Natural killer cell (primary cell): Measurements from ENCODE around the gene PREX1. TPM values are rescaled to one million over a fixed set of nuclear protein-coding genes. Genes with fewer than 3 reads are reported as not detected.

Source experiments
- ATAC-seq, 3 donors: fragments of 150-1000 bp in 2 of 3; fragments of 200-7000 bp in 1 of 3; cut with Tn5 transposase; 1 replicate in 1 of 3; 2 replicates in 2 of 3; pipeline ENCODE4 v1.10.0; 2021; ENCODE audit warnings: mild to moderate bottlenecking in 2 of 3, moderate library complexity in 2 of 3
- DNase-seq, 2 donors: peaks; one replicate each; pipeline versions ENCODE4 v3.0.0 to v3.0.0-alpha.2; 2013 to 2021; ENCODE audit warnings: mixed read lengths in 1 of 2
- H3K27ac ChIP-seq: one replicate; pipeline ENCODE4 v1.5.1; 2013; ENCODE audit warnings: mild to moderate bottlenecking, low read length
- H3K27me3 ChIP-seq: one replicate; pipeline ENCODE4 v1.6.1; 2013; ENCODE audit warnings: low read length; ENCODE audit not compliant: control insufficient read depth, insufficient read depth
- H3K36me3 ChIP-seq: one replicate; pipeline ENCODE4 v1.6.1; 2013; ENCODE audit warnings: low read length; ENCODE audit not compliant: control insufficient read depth, insufficient read depth
- H3K4me1 ChIP-seq: one replicate; pipeline ENCODE4 v1.6.1; 2013; ENCODE audit warnings: low read length; ENCODE audit not compliant: control insufficient read depth, insufficient read depth
- H3K4me3 ChIP-seq: one replicate; pipeline ENCODE4 v1.5.1; 2013; ENCODE audit warnings: low read length
- H3K9me3 ChIP-seq: one replicate; pipeline ENCODE4 v1.6.1; 2013; ENCODE audit warnings: low read length; ENCODE audit not compliant: control insufficient read depth, insufficient read depth
- H3K27ac Mint-ChIP-seq, 2 donors: one replicate each; pipeline ENCODE4 v1.8.0; 2022; ENCODE audit warnings: mild to moderate bottlenecking in 2 of 2, mixed read lengths in 2 of 2, moderate library complexity in 1 of 2
- H3K27me3 Mint-ChIP-seq, 2 donors: one replicate each; pipeline ENCODE4 v1.8.0; 2022; ENCODE audit warnings: low read depth in 2 of 2, mixed read lengths in 2 of 2
- H3K36me3 Mint-ChIP-seq: one replicate; pipeline ENCODE4 v1.8.0; 2022; ENCODE audit warnings: mixed read lengths
- H3K4me1 Mint-ChIP-seq, 2 donors: one replicate each; pipeline ENCODE4 v1.8.0; 2022; ENCODE audit warnings: mixed read lengths in 2 of 2
- H3K4me3 Mint-ChIP-seq: one replicate; pipeline ENCODE4 v1.8.0; 2022; ENCODE audit warnings: mild to moderate bottlenecking, moderate library complexity, mixed read lengths
- H3K9me3 Mint-ChIP-seq, 2 donors: one replicate each; pipeline ENCODE4 v1.8.0; 2022; ENCODE audit warnings: mixed read lengths in 2 of 2
- CTCF ChIP-seq: fragments of 200-600 bp; IDR thresholded peaks from one replicate; pipeline ENCODE4 v1.8.0; 2022; ENCODE audit warnings: antibody characterized with exemption
- WGBS: methylation state at CpG from one replicate; pipeline ENCODE4 v1.1.7; 2013; ENCODE audit warnings: missing lambda C conversion rate; ENCODE audit not compliant: insufficient coverage; 5-methylcytosine and 5-hydroxymethylcytosine counted together
- intact Hi-C: fragments of 100-400 bp; cut with micrococcal nuclease; formaldehyde crosslinking; loops from one replicate; pipeline ENCODE4 v1.14.2; 2022
- total RNA-seq, 4 donors: library from RNA; stranded (reverse); fragments of 120-200 nt in 1 of 4; gene quantifications; one replicate each; pipeline versions ENCODE4 v1.2.3 to v1.2.4, GENCODE V29; 2013 to 2022

Gene PREX1
- total RNA-seq, 3 donors from 2014 or later (not counting 1 experiment from before 2014, with no cell fraction given), result 382 to 392 (median 389) TPM

GRCh38 chr20:48578397-48579098 is 249.3 kb downstream of the PREX1 start:
- no peak for DNase-seq

GRCh38 chr20:48577557-48577956 is 250.2 kb downstream of the PREX1 start:
- no peak overlapping the region for H3K27ac Mint-ChIP-seq

More at GRCh38 chr20:48578397-48579098, 249.3 kb downstream of the PREX1 start:
- Histone ChIP-seq H3K4me3 (no peak overlapping the region), H3K27me3 (no peaks in the 10 kb centered on the region), H3K36me3 (no peaks in the 10 kb centered on the region), H3K27ac (no peak overlapping the region), H3K9me3 (no peaks in the 10 kb centered on the region), H3K4me1 (no peaks in the 10 kb centered on the region)
- TF ChIP-seq CTCF, result no peak
- no peak for ATAC-seq
- no peak overlapping the region for H3K4me3 Mint-ChIP-seq
- 85% methylated on average over 11 of the region's 11 CpGs for WGBS
- no peaks in the 10 kb centered on the region for H3K36me3 Mint-ChIP-seq
- peaks cover 11 to 16% of the 10 kb centered on the region in 2 donors for H3K27me3 Mint-ChIP-seq
- H3K4me1 Mint-ChIP-seq, result peaks cover 0 to 5% of the 10 kb centered on the region in 2 donors
- intact Hi-C loops, result no loop called here
- no peaks in the 10 kb centered on the region for H3K9me3 Mint-ChIP-seq
- no peak overlapping the region for H3K27ac Mint-ChIP-seq

GRCh38 chr20:48574383-48574782 is 253.4 kb downstream of the PREX1 start:
- ATAC-seq (no peak), DNase-seq (no peak)
- peaks cover 4 to 6% of the 10 kb centered on the region in 2 donors for H3K27me3 Mint-ChIP-seq
- no peaks in the 10 kb centered on the region for H3K36me3 Mint-ChIP-seq
- H3K27ac Mint-ChIP-seq, result no peak overlapping the region
- no peaks in the 10 kb centered on the region for H3K9me3 Mint-ChIP-seq
- no peak overlapping the region for H3K4me3 Mint-ChIP-seq
- H3K9me3 ChIP-seq, result no peaks in the 10 kb centered on the region
- no peaks in the 10 kb centered on the region for H3K36me3 ChIP-seq
- H3K4me1 Mint-ChIP-seq, result no peaks in the 10 kb centered on the region
- intact Hi-C loops, result no loop called here
- no peaks in the 10 kb centered on the region for H3K27me3 ChIP-seq
- H3K4me3 ChIP-seq, result no peak overlapping the region
- 11% methylated on average over 1 of the region's 1 CpG for WGBS
- H3K27ac ChIP-seq, result no peak overlapping the region
- no peaks in the 10 kb centered on the region for H3K4me1 ChIP-seq
- TF ChIP-seq CTCF, result no peak

More at GRCh38 chr20:48577557-48577956, 250.2 kb downstream of the PREX1 start:
- Mint-ChIP-seq H3K4me1 (peaks cover 0 to 5% of the 10 kb centered on the region in 2 donors), H3K4me3 (no peak overlapping the region), H3K9me3 (no peaks in the 10 kb centered on the region), H3K27me3 (peaks cover 7 to 13% of the 10 kb centered on the region in 2 donors), H3K36me3 (no peaks in the 10 kb centered on the region)
- H3K9me3 ChIP-seq, result no peaks in the 10 kb centered on the region
- WGBS, result 84% methylated on average over 11 of the region's 11 CpGs
- no peaks in the 10 kb centered on the region for H3K4me1 ChIP-seq
- intact Hi-C loops, result no loop called here
- DNase-seq (no peak), ATAC-seq (no peak)
- H3K27me3 ChIP-seq, result no peaks in the 10 kb centered on the region
- no peak overlapping the region for H3K27ac ChIP-seq
- no peak for TF ChIP-seq CTCF
- H3K4me3 ChIP-seq, result no peak overlapping the region
- H3K36me3 ChIP-seq, result no peaks in the 10 kb centered on the region

Other genes with a start within 250 kb of the PREX1 start
- gene ARFGEF2, start 93.7 kb upstream of the PREX1 start, total RNA-seq, result 10 to 100 TPM; 22.7 to 26.9 (median 26.9) TPM
- 10 to 100 TPM; 24.6 to 29.5 (median 25.8) TPM for gene CSE1L, start 218.3 kb upstream of the PREX1 start, total RNA-seq